LHCN-M2 (cell line): Measurements from ENCODE around the gene SAAL1. TPM values are rescaled to one million over a fixed set of nuclear protein-coding genes. Genes with fewer than 3 reads are reported as not detected.
A peak's percentile ranks its signal among the peaks of the same experiment; 100 is the strongest.

Source experiments
- DNase-seq: peaks from one replicate; pipeline ENCODE4 v3.0.0-alpha.2; 2012; ENCODE audit warnings: low read depth
- total RNA-seq: library from RNA; depleted of rRNA; stranded (reverse); fragments of >200 nt; gene quantifications from 2 replicates; pipeline ENCODE4 v1.2.3, GENCODE V29; 2014

SAAL1 gene
- total RNA-seq, 1 experiment from 2014 or later = 23.8 TPM

- DNase-seq = no peak
These were observed 24.3 kb downstream of the SAAL1 start for GRCh38 chr11:18081551-18081950.

GRCh38 chr11:18080451-18080850 is 25.4 kb downstream of the SAAL1 start:
- no peak for DNase-seq

GRCh38 chr11:18078909-18079308 is 27.0 kb downstream of the SAAL1 start:
- DNase-seq = no peak

GRCh38 chr11:18075444-18075843 is 30.4 kb downstream of the SAAL1 start:
- no peak for DNase-seq

- no peak for DNase-seq
These were observed 34.7 kb downstream of the SAAL1 start for GRCh38 chr11:18071098-18071705.

GRCh38 chr11:18067372-18067771 is 38.5 kb downstream of the SAAL1 start:
- DNase-seq = no peak

- peak; percentile 42 for DNase-seq
These were observed 39.3 kb downstream of the SAAL1 start for GRCh38 chr11:18066626-18067025.

- DNase-seq = no peak
These were observed 40.3 kb downstream of the SAAL1 start for GRCh38 chr11:18065572-18065971.

- DNase-seq = no peak
These were observed 41.3 kb downstream of the SAAL1 start for GRCh38 chr11:18064450-18065054.

- no peak for DNase-seq
These were observed 41.9 kb downstream of the SAAL1 start for GRCh38 chr11:18063862-18064434.

- peak; percentile 13 for DNase-seq
These were observed 42.8 kb downstream of the SAAL1 start for GRCh38 chr11:18063125-18063524.

GRCh38 chr11:18061351-18061750 is 44.5 kb downstream of the SAAL1 start:
- no peak for DNase-seq

GRCh38 chr11:18056561-18057181 is 49.2 kb downstream of the SAAL1 start:
- DNase-seq = no peak

GRCh38 chr11:18054511-18055103 is 51.3 kb downstream of the SAAL1 start:
- no peak for DNase-seq

GRCh38 chr11:18050848-18051247 is 55.0 kb downstream of the SAAL1 start:
- DNase-seq = no peak

GRCh38 chr11:18046116-18046777 is 59.6 kb downstream of the SAAL1 start, which contains the start of gene TPH1:
Gene TPH1 (minus strand): TSS chr11:18046269. CDS start chr11:18040762, 5,507 bp downstream.
- peak; percentile 15 for DNase-seq

GRCh38 chr11:18036456-18036855 is 69.4 kb downstream of the SAAL1 start:
- DNase-seq = no peak
